Natural killer cell (primary cell): ENCODE results near the gene PLCG2. TPM values are rescaled to one million over a fixed set of nuclear protein-coding genes. Genes with fewer than 3 reads are reported as not detected.

Experiments used
- ATAC-seq, 3 donors: fragments of 150-1000 bp in 2 of 3; fragments of 200-7000 bp in 1 of 3; cut with Tn5 transposase; 1 replicate in 1 of 3; 2 replicates in 2 of 3; pipeline ENCODE4 v1.10.0; 2021; ENCODE audit warnings: mild to moderate bottlenecking in 2 of 3, moderate library complexity in 2 of 3
- DNase-seq, 2 donors: peaks; one replicate each; pipeline versions ENCODE4 v3.0.0 to v3.0.0-alpha.2; 2013 to 2021; ENCODE audit warnings: mixed read lengths in 1 of 2
- H3K27ac ChIP-seq: one replicate; pipeline ENCODE4 v1.5.1; 2013; ENCODE audit warnings: mild to moderate bottlenecking, low read length
- H3K27me3 ChIP-seq: one replicate; pipeline ENCODE4 v1.6.1; 2013; ENCODE audit warnings: low read length; ENCODE audit not compliant: control insufficient read depth, insufficient read depth
- H3K36me3 ChIP-seq: one replicate; pipeline ENCODE4 v1.6.1; 2013; ENCODE audit warnings: low read length; ENCODE audit not compliant: control insufficient read depth, insufficient read depth
- H3K4me1 ChIP-seq: one replicate; pipeline ENCODE4 v1.6.1; 2013; ENCODE audit warnings: low read length; ENCODE audit not compliant: control insufficient read depth, insufficient read depth
- H3K4me3 ChIP-seq: one replicate; pipeline ENCODE4 v1.5.1; 2013; ENCODE audit warnings: low read length
- H3K9me3 ChIP-seq: one replicate; pipeline ENCODE4 v1.6.1; 2013; ENCODE audit warnings: low read length; ENCODE audit not compliant: control insufficient read depth, insufficient read depth
- H3K27ac Mint-ChIP-seq, 2 donors: one replicate each; pipeline ENCODE4 v1.8.0; 2022; ENCODE audit warnings: mild to moderate bottlenecking in 2 of 2, mixed read lengths in 2 of 2, moderate library complexity in 1 of 2
- H3K27me3 Mint-ChIP-seq, 2 donors: one replicate each; pipeline ENCODE4 v1.8.0; 2022; ENCODE audit warnings: low read depth in 2 of 2, mixed read lengths in 2 of 2
- H3K36me3 Mint-ChIP-seq: one replicate; pipeline ENCODE4 v1.8.0; 2022; ENCODE audit warnings: mixed read lengths
- H3K4me1 Mint-ChIP-seq, 2 donors: one replicate each; pipeline ENCODE4 v1.8.0; 2022; ENCODE audit warnings: mixed read lengths in 2 of 2
- H3K4me3 Mint-ChIP-seq: one replicate; pipeline ENCODE4 v1.8.0; 2022; ENCODE audit warnings: mild to moderate bottlenecking, moderate library complexity, mixed read lengths
- H3K9me3 Mint-ChIP-seq, 2 donors: one replicate each; pipeline ENCODE4 v1.8.0; 2022; ENCODE audit warnings: mixed read lengths in 2 of 2
- WGBS: methylation state at CpG from one replicate; pipeline ENCODE4 v1.1.7; 2013; ENCODE audit warnings: missing lambda C conversion rate; ENCODE audit not compliant: insufficient coverage; 5-methylcytosine and 5-hydroxymethylcytosine counted together
- intact Hi-C: fragments of 100-400 bp; cut with micrococcal nuclease; formaldehyde crosslinking; loops from one replicate; pipeline ENCODE4 v1.14.2; 2022
- total RNA-seq, 4 donors: library from RNA; stranded (reverse); fragments of 120-200 nt in 1 of 4; gene quantifications; one replicate each; pipeline versions ENCODE4 v1.2.3 to v1.2.4, GENCODE V29; 2013 to 2022
- TF ChIP-seq, protein P1 (sequence below): fragments of 200-600 bp; IDR thresholded peaks from one replicate; pipeline ENCODE4 v1.8.0; 2022; ENCODE audit warnings: antibody characterized with exemption

Gene PLCG2
- total RNA-seq, 3 donors from 2014 or later (not counting 1 experiment from before 2014, with no cell fraction given) = 250 to 298 (median 285) TPM

DNA sequence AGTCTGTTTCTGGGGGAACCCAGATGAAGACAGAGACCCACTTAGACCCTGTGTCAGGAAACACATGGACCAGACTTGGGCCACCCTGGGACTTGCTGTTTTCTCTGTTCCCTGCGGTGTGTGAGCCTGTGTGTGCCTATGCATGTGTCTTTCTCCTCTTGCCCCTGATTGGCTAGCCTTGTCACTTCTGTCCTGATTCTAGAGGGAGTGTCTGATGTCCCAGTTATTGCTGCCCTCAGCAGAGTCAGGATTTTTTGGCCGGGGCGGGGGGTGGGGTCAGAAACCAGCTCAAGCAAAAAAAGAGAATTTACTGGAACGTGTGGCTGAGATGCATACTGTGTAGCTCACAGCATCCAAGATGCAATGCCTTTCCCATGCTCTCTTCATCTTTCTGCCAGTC is 30.5 kb downstream of the PLCG2 start:
- DNase-seq (no peak), ATAC-seq (no peak)
- Mint-ChIP-seq H3K4me1 (peaks cover 95 to 96% of the 10 kb centered on the region in 2 donors), H3K36me3 (no peaks in the 10 kb centered on the region), H3K4me3 (peak overlapping the region; percentile 86), H3K27me3 (no peaks in the 10 kb centered on the region), H3K9me3 (no peaks in the 10 kb centered on the region), H3K27ac (peak overlapping the region; percentile 98 to 99)
- intact Hi-C loops = no loop called here
- peak overlapping the region; percentile 86 for H3K27ac ChIP-seq
- H3K27me3 ChIP-seq = no peaks in the 10 kb centered on the region
- WGBS = 44% methylated on average over 4 of the region's 4 CpGs
- H3K9me3 ChIP-seq = no peaks in the 10 kb centered on the region
- peaks cover 3% of the 10 kb centered on the region for H3K36me3 ChIP-seq
- peaks cover 77% of the 10 kb centered on the region for H3K4me1 ChIP-seq
- no peak overlapping the region for H3K4me3 ChIP-seq
- TF ChIP-seq, protein P1, sequence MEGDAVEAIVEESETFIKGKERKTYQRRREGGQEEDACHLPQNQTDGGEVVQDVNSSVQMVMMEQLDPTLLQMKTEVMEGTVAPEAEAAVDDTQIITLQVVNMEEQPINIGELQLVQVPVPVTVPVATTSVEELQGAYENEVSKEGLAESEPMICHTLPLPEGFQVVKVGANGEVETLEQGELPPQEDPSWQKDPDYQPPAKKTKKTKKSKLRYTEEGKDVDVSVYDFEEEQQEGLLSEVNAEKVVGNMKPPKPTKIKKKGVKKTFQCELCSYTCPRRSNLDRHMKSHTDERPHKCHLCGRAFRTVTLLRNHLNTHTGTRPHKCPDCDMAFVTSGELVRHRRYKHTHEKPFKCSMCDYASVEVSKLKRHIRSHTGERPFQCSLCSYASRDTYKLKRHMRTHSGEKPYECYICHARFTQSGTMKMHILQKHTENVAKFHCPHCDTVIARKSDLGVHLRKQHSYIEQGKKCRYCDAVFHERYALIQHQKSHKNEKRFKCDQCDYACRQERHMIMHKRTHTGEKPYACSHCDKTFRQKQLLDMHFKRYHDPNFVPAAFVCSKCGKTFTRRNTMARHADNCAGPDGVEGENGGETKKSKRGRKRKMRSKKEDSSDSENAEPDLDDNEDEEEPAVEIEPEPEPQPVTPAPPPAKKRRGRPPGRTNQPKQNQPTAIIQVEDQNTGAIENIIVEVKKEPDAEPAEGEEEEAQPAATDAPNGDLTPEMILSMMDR = no peak

DNA sequence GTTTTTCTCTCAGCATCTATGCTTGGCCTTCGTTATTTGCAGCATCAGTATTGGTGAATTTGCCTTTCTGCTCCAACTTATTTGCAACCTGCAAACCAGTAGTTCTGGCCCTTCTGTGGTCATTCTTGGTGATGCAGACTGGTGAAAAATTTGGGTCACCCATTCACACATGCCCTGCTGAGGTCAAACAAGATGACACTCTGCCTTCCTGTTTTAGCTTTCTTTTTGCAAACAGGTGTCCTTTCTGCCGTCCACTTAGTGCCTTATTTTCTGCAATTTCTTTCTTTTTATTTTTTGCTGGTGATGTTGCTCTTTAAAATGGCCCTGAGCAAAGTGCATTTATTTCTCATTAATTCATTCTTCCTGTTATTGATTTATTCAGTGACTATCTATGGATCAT is 31.3 kb downstream of the PLCG2 start:
- H3K4me3 Mint-ChIP-seq = peak overlapping the region; percentile 86
- Histone ChIP-seq H3K4me3 (no peak overlapping the region), H3K27me3 (no peaks in the 10 kb centered on the region), H3K36me3 (peaks cover 3% of the 10 kb centered on the region), H3K4me1 (peaks cover 79% of the 10 kb centered on the region), H3K9me3 (no peaks in the 10 kb centered on the region), H3K27ac (peak overlapping the region; percentile 86)
- no peaks in the 10 kb centered on the region for H3K36me3 Mint-ChIP-seq
- H3K27me3 Mint-ChIP-seq = no peaks in the 10 kb centered on the region
- peak overlapping the region; percentile 98 to 99 for H3K27ac Mint-ChIP-seq
- ATAC-seq (peak; percentile 34 to 68 (median 60)), DNase-seq (peak in 1 of 2 donors; percentile 21)
- WGBS = 24% methylated on average over 2 of the region's 2 CpGs
- TF ChIP-seq, protein P1 = no peak
- peaks cover 95% of the 10 kb centered on the region in 2 donors for H3K4me1 Mint-ChIP-seq
- no peaks in the 10 kb centered on the region for H3K9me3 Mint-ChIP-seq
- intact Hi-C loops = loop anchor here (1.0 to 2.0 kb wide), 2 partner anchors 14 to 32 kb away; no protein-coding TSS in a partner anchor

GRCh38 chr16:81810894-81811538 is 31.9 kb downstream of the PLCG2 start:
- intact Hi-C loops = loop anchor here (1.0 to 2.0 kb wide), 2 partner anchors 15 to 32 kb away; no protein-coding TSS in a partner anchor
- H3K9me3 Mint-ChIP-seq = no peaks in the 10 kb centered on the region
- Histone ChIP-seq H3K27me3 (no peaks in the 10 kb centered on the region), H3K4me1 (peaks cover 80% of the 10 kb centered on the region), H3K9me3 (no peaks in the 10 kb centered on the region), H3K36me3 (peaks cover 3% of the 10 kb centered on the region), H3K27ac (peak overlapping the region; percentile 86), H3K4me3 (no peak overlapping the region)
- H3K27ac Mint-ChIP-seq = peak overlapping the region; percentile 98 to 99
- peaks cover 92 to 94% of the 10 kb centered on the region in 2 donors for H3K4me1 Mint-ChIP-seq
- no peaks in the 10 kb centered on the region for H3K27me3 Mint-ChIP-seq
- ATAC-seq (peak; percentile 19 to 48 (median 41)), DNase-seq (no peak)
- H3K36me3 Mint-ChIP-seq = no peaks in the 10 kb centered on the region
- peak overlapping the region; percentile 86 for H3K4me3 Mint-ChIP-seq
- WGBS = 43% methylated on average over 10 of the region's 10 CpGs
- TF ChIP-seq, protein P1 = no peak
